NCI-H146 (cell line): Measurements from ENCODE around the gene FOXJ3.

Experiments
- DNase-seq: peaks from one replicate; lab custom pipeline; 2025; lab: John Stamatoyannopoulos, UW

FOXJ3 gene

GRCh38 chr1:42143896-42144710 is 190.9 kb downstream of the FOXJ3 start:
- DNase-seq: no peak

- DNase-seq: peak; percentile 10
Observed at GRCh38 chr1:42142894-42143675, 191.9 kb downstream of the FOXJ3 start.

DNA sequence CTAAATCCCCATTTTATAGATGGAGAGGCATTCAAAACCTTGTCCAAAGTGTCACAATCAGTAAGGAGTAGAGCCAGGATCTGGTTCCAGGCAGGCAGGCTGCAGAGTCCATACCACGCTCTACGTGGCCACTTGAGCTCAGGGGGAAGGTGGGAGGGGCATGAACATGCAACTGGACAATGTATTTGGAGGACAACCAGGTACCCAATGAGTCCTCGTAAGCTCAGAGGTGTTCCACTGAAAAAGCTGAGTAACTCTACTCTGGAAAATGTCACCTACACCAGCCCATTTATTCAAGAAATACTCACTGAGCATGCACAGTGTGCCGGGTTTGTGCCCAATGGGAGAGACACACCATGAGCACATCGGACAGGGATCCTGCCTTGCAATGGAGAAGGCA is 193.1 kb downstream of the FOXJ3 start:
- DNase-seq: no peak

GRCh38 chr1:42140191-42140590 is 194.8 kb downstream of the FOXJ3 start:
- DNase-seq: no peak

- DNase-seq: no peak
Observed at GRCh38 chr1:42139444-42139843, 195.6 kb downstream of the FOXJ3 start.

- no peak for DNase-seq
Observed at GRCh38 chr1:42138586-42138985, 196.4 kb downstream of the FOXJ3 start.

DNA sequence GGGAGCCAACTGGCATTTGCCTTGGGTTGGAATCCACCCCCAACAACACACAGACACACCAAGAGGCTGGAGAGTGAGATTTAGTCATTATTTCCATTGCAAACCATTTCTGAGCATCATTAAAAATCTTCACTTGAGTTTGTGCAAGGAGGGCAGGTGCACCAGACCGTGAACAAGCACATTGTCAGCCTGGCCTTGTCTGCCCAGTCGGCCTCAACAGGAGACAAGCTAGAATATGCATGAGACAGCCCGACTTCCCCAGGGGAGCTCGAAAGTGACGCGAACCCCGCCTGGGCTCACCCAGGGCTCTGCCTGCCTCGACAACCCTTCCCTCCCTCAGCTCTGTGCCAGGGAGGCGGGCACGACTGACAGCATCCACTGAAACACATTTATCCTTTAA is 197.3 kb downstream of the FOXJ3 start:
- no peak for DNase-seq

DNA sequence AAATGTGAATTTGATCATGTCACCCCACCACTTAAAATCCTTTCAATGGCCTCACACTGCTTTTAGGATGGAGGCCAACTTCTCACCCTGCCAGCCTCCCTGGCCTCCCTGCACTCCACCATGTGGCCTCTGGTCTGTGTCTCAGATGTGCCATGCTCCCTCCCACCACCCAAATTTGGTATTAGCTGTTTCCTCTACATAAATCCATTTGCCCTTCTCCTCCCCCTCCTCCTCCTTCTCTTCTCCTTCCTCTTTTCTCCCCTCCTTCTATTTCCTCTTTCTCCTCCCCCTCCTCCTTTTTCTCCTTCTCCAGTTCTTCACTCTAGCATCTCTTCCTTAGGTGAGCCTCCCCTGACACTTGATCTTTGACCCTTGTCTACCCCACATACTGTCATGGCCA is 198.6 kb downstream of the FOXJ3 start:
- DNase-seq: no peak

GRCh38 chr1:42135426-42135825 is 199.6 kb downstream of the FOXJ3 start:
- DNase-seq: no peak

DNA sequence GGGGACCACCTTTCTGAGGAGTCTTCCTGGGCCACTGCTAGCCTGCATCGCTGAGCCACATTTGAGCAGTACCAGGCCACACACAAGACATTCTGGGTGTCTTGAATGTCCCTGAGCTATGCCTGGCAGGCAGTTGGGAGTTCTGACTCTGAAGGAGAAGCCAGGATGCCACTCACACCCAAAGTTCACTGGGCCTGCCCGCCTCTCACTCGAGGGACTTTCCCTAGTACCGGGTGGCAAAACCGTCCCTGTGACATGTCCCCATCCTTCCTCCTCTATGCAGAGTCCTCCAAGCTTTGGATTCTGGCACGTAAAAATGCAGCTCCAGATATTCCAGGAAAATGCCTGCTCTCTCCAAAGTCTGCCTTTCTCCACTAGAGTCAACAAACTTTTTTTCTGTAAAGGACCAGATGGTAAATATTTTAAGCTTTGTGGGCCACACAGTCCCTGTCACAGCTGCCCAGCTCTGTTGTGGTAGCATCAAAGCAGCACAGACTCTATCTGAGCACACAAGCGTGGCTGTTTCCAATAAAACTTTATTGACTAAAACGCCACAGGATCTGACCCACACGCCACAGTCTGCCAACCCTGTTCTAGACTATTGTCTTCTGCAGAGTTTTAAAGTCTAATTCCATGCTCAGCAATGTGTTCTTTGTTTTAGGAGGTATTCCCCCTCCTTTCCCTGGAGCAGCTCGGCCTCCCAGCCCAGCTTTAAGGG is 201.1 kb downstream of the FOXJ3 start:
- DNase-seq: no peak

DNA sequence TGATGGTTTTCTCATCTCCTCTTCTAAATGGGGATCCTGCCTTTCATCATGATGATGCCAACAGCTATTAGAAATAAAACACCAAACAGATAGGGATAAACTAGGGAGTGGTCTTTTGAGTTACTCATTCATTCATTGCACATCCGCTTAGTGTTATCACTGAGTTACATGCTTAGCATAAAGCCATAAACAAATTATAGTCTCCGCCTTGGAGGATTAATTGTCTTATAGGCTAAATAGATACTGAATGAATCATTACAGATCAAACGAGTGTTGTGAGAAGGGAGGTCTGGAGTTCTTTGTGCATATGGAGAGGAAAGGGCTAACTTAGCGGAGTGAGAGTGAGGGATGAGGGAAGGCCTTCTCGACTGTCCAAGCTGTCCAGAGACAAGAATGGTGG is 201.6 kb downstream of the FOXJ3 start:
- no peak for DNase-seq

- DNase-seq: no peak
Observed at GRCh38 chr1:42130061-42130660, 204.9 kb downstream of the FOXJ3 start.

GRCh38 chr1:42128964-42129363 is 206.1 kb downstream of the FOXJ3 start:
- DNase-seq: no peak

DNA sequence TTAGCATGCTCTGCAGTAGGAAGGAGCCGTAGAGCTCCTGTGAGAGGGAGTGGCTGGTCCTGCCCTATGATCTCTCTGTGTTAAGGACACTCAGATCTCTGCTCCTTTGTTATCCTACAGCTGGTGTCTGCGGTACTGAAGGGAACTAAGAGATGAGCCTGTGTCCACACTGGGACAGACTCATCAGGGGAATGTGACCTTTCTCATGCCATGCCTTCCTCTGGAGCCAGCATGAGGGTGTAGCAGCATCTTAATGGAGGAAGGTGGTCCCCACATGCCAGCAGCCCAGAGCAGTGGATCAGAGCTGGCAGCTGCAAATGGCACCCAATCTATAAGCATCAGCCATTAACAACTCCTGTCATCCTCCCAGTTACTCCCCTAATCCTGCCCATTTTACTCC is 206.5 kb downstream of the FOXJ3 start:
- DNase-seq: peak; percentile 9

- DNase-seq: no peak
Observed at GRCh38 chr1:42127767-42128166, 207.3 kb downstream of the FOXJ3 start.
